LNCAP (cell line): ENCODE results near the gene OIT3.

Experiments used
- TF ChIP-seq, protein P1 (sequence below): fragments of 450-650 bp; IDR thresholded peaks from 2 replicates; pipeline ENCODE4 v1.5.1; 2017; ENCODE audit warnings: mild to moderate bottlenecking

The OIT3 gene

DNA sequence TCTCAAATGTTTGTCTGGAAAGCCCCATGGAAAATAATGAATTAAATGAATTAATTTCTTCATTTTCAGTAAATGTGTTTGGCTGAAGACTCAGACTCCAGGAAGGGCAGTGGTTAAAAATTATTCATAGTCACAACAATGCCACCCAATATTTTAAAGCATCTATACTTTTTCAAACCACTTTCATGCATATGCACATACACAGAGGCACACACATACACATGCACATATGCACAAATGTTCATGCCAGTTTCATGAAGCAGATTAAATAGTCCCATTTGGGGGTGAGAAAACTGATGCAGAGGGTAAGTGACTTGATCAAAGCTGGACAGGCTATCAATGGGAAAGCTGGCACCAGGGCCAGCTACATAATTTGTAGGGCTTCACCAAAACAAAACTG is 62.5 kb downstream of the OIT3 start:
- TF ChIP-seq, protein P1, sequence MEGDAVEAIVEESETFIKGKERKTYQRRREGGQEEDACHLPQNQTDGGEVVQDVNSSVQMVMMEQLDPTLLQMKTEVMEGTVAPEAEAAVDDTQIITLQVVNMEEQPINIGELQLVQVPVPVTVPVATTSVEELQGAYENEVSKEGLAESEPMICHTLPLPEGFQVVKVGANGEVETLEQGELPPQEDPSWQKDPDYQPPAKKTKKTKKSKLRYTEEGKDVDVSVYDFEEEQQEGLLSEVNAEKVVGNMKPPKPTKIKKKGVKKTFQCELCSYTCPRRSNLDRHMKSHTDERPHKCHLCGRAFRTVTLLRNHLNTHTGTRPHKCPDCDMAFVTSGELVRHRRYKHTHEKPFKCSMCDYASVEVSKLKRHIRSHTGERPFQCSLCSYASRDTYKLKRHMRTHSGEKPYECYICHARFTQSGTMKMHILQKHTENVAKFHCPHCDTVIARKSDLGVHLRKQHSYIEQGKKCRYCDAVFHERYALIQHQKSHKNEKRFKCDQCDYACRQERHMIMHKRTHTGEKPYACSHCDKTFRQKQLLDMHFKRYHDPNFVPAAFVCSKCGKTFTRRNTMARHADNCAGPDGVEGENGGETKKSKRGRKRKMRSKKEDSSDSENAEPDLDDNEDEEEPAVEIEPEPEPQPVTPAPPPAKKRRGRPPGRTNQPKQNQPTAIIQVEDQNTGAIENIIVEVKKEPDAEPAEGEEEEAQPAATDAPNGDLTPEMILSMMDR: no peak

DNA sequence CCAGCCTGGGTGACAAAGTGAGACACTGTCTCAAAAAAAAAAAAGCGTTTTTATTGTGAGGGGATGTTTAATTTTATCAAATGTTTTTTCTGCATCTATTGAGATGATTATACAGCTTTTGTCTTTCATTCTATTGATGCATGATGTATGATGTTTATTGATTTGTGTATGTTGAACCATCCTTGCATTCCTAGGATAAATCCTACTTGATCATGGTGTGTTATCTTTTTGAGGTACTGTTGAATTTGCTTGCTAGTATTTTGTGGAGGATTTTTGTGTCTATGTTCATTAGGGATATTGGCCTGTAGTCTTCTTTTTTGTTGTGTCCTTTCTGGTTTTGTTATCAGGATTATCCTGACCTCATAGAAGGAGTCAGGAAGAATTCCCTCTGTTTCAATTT is 83.3 kb downstream of the OIT3 start:
- TF ChIP-seq, protein P1: no peak

DNA sequence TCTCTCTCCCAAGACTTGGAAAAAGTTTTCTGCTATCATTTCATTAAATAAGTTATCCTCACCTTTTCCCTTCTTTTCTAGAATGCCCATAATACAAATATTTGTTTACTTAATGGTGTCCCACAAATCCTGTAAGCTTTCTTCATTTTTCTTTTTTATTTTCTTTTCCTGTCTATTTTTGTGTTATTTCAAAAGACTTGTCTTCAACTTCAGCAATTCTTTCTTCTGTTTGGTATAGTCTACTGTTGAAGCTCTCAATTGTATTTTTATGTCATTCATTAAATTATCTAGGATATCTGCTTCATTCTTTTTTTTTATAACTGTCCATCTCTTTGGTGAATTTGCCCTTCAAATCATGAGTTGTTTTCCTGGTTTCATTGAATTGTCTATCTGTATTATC is 86.2 kb downstream of the OIT3 start:
- TF ChIP-seq, protein P1: no peak

DNA sequence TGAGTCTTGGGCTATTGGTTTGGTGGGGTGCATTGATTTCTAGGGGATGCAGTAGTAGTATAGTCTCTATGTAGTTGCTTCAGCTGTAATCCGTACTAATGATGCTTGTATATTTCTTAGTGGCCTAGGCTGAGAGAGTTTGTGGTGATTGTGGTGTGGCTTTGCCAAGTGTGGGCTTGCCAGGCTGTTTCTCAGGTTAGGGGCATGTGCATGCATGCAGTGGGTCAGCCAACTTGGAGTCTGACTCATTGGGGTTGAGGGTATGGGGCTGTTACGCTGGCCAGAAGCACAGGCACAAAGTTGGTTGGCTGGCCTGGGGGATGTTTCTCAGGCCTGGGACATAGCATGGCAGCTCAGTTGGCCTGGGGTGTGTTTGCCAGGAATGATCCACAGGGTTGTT is 86.8 kb downstream of the OIT3 start:
- TF ChIP-seq, protein P1: no peak

DNA sequence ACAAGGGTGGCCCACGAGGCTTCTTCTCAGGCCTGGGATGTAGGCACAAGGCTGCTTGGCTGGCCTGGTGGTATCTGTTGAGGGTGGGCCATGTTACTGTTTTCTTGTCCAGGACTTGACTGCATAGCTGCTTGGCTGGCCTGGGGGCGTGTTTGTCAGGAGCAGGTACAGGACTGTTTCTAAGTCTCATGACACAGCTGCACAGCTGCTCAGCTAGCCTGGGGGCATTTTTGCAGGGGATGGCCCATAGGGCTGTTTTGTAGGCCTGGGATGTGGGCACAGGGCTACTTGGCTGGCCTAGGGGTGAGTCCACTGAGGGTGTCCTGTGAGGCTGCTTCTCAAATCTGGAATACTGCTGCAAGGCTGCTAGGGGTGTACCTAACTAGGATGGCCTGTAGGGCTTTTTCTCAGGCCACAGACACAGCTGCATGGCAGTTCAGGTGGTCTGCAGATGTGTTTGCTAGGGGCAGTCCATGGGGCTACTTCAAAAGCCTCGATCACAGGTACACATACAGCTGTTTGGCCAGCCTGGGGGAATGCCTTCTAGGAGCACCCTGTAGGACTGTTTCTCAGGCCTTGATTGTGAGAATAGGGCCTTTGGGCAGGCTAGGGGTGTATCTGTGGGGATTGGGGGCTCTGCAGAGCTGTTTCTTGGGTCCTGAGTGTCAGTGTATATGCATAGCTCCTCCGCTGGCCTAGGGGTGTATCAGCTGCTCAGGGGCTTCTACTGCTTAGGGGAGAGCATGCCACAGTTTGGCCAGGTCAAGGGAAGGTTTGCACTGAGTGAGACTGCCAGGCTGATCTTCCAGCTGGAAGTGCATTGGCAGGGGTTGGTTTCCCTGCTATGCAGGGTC is 87.7 kb downstream of the OIT3 start:
- TF ChIP-seq, protein P1: no peak

DNA sequence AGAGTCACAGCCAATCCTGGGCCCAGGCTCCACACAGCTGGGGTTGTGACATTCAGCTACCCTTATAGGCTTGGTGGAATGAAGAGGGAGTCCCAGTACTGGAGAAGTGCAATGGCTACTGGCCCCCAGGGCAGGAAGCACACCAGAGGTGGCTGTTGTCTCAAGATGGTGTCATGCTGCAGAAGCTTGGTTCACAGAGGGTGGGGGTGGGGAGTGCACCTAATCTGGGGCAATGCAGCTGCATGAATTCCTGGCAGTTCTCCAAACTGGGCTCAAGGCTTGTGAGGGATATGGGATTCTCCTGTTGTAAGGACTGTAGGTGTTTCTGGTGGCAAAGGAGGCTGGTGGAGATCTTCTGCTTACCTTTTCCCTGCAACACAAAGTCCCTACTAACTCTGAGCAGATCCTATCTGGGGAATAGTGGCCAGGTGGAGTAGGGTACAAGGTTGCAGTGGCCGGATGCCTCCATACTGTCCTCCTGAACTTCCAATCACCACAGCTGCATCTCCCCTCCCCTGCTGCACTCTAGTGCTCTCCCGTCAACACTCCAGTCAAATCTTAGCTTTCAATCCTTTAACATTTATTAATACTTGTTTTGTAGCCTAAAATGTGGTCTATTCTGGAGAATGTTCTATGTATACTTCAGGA is 88.5 kb downstream of the OIT3 start:
- TF ChIP-seq, protein P1: no peak
